Left ventricle myocardium inferior (tissue), 1 donor: Measurements from ENCODE around the gene NAB1. TPM values are rescaled to one million over a fixed set of nuclear protein-coding genes. Genes with fewer than 3 reads are reported as not detected.

Experiments used
- DNase-seq: peaks from one replicate; pipeline ENCODE4 v3.0.0-alpha.2; 2020
- H3K27ac ChIP-seq: fragments of 200-600 bp; replicated peaks from 2 replicates; pipeline ENCODE4 v1.8.0; 2021
- H3K27me3 ChIP-seq: fragments of 200-600 bp; 2 replicates; pipeline ENCODE4 v1.8.0; 2021; ENCODE audit warnings: low read depth
- H3K36me3 ChIP-seq: fragments of 200-600 bp; 2 replicates; pipeline ENCODE4 v1.8.0; 2021
- H3K4me1 ChIP-seq: fragments of 200-600 bp; 2 replicates; pipeline ENCODE4 v1.8.0; 2021
- H3K4me3 ChIP-seq: fragments of 200-600 bp; 2 replicates; pipeline ENCODE4 v1.8.0; 2021; ENCODE audit warnings: mild to moderate bottlenecking, moderate library complexity
- H3K9me3 ChIP-seq: fragments of 200-600 bp; replicated peaks from 2 replicates; pipeline ENCODE4 v1.8.0; 2021
- intact Hi-C: fragments of 100-400 bp; cut with micrococcal nuclease; formaldehyde crosslinking; loops from one replicate; pipeline ENCODE4 v1.11.0; 2022
- total RNA-seq: library from RNA; stranded (reverse); fragmentation: NEBNext Ultra II Directional; extraction: Animal tissue kit (Norgen Biotek cat#: 25700); gene quantifications from one replicate; pipeline ENCODE4 v1.2.1, GENCODE V29; 2021
- TF ChIP-seq, protein P1 (sequence below): fragments of 200-600 bp; IDR thresholded peaks from 2 replicates; pipeline ENCODE4 v1.8.0; 2021; ENCODE audit warnings: antibody characterized with exemption, mild to moderate bottlenecking, borderline replicate concordance
- donor health status: DM: no; HTN: yes; CAD: no; lungs with severe emphysema.

NAB1 gene
- total RNA-seq, 1 donor from 2014 or later: 30.2 TPM

GRCh38 chr2:190717764-190718651, 69.1 kb downstream of the NAB1 start:
- Histone ChIP-seq H3K4me1 (peaks cover 36% of the 10 kb centered on the region), H3K27me3 (no peaks in the 10 kb centered on the region), H3K4me3 (no peak overlapping the region), H3K9me3 (no peaks in the 10 kb centered on the region), H3K36me3 (no peaks in the 10 kb centered on the region), H3K27ac (peak overlapping the region; percentile 51)
- DNase-seq: no peak
- TF ChIP-seq, protein P1, sequence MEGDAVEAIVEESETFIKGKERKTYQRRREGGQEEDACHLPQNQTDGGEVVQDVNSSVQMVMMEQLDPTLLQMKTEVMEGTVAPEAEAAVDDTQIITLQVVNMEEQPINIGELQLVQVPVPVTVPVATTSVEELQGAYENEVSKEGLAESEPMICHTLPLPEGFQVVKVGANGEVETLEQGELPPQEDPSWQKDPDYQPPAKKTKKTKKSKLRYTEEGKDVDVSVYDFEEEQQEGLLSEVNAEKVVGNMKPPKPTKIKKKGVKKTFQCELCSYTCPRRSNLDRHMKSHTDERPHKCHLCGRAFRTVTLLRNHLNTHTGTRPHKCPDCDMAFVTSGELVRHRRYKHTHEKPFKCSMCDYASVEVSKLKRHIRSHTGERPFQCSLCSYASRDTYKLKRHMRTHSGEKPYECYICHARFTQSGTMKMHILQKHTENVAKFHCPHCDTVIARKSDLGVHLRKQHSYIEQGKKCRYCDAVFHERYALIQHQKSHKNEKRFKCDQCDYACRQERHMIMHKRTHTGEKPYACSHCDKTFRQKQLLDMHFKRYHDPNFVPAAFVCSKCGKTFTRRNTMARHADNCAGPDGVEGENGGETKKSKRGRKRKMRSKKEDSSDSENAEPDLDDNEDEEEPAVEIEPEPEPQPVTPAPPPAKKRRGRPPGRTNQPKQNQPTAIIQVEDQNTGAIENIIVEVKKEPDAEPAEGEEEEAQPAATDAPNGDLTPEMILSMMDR: no peak
- intact Hi-C loops: no loop called here

- intact Hi-C loops: no loop called here
- TF ChIP-seq, protein P1: no peak
- DNase-seq: peak; percentile 19
- no peaks in the 10 kb centered on the region for H3K36me3 ChIP-seq
- no peak overlapping the region for H3K4me3 ChIP-seq
- H3K4me1 ChIP-seq: peaks cover 42% of the 10 kb centered on the region
- H3K27ac ChIP-seq: peak overlapping the region; percentile 51
- no peaks in the 10 kb centered on the region for H3K27me3 ChIP-seq
- H3K9me3 ChIP-seq: no peaks in the 10 kb centered on the region
These were observed 70.0 kb downstream of the NAB1 start for GRCh38 chr2:190718652-190719526.

GRCh38 chr2:190720276-190720675, 71.4 kb downstream of the NAB1 start:
- Histone ChIP-seq H3K27me3 (no peaks in the 10 kb centered on the region), H3K4me1 (peaks cover 44% of the 10 kb centered on the region), H3K36me3 (no peaks in the 10 kb centered on the region), H3K9me3 (no peaks in the 10 kb centered on the region), H3K4me3 (no peak overlapping the region), H3K27ac (no peak overlapping the region)
- no peak for DNase-seq
- TF ChIP-seq, protein P1: no peak
- intact Hi-C loops: no loop called here

DNA sequence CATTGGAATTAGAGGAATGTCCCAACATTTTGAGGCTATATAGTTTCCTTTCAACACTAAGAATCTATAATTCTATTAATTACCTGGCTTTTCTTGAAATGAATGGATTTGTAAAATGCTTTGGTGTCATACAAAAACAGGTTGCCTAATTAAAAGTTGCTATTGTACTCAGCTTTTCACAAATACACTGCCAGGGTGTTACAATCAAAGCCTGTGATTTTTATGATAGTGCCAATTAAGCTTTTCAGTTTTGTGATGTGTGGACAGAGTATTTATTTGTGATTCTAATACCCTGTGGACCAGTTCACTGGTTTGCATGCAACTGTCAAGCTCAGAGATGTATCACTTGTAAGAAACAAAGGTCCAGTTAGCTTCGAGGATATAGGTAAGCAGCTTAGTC, 71.8 kb downstream of the NAB1 start:
- intact Hi-C loops: no loop called here
- Histone ChIP-seq H3K27ac (no peak overlapping the region), H3K9me3 (no peaks in the 10 kb centered on the region), H3K36me3 (no peaks in the 10 kb centered on the region), H3K27me3 (no peaks in the 10 kb centered on the region), H3K4me3 (no peak overlapping the region), H3K4me1 (peaks cover 48% of the 10 kb centered on the region)
- TF ChIP-seq, protein P1: no peak
- DNase-seq: no peak

- no peaks in the 10 kb centered on the region for H3K9me3 ChIP-seq
- H3K4me1 ChIP-seq: peaks cover 59% of the 10 kb centered on the region
- no peak overlapping the region for H3K4me3 ChIP-seq
- H3K27me3 ChIP-seq: no peaks in the 10 kb centered on the region
- no peak for DNase-seq
- TF ChIP-seq, protein P1: no peak
- intact Hi-C loops: no loop called here
- H3K36me3 ChIP-seq: no peaks in the 10 kb centered on the region
- H3K27ac ChIP-seq: peak overlapping the region; percentile 52
These were observed 73.3 kb downstream of the NAB1 start for GRCh38 chr2:190722061-190722759.
